CD4-positive, alpha-beta T cell treated with Interleukin-10 for 1 hour (primary cell): Measurements from ENCODE around the gene RASSF10.

Experiments used
- DNase-seq: peaks from one replicate; pipeline ENCODE4 v3.0.0-alpha.2; 2020

Gene RASSF10

DNA sequence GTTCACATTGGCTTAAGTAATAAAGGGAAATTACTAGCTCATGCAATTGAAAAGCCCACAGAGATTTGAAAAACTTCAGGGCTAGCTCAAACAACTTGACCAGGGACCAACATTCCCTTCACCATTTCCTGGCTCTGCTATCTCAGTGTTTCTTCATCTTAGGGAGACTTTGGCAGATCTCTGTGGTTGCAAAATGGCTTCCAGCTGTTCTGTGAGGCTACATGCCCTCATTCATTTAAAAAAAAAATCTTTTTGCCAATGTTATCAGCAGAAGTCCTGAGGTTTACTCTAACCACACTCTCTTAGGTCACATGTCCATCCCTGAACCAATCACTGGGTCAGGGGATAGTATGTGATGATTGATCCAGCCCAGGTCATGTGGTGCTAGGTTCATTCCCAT is 13.9 kb upstream of the RASSF10 start:
- no peak for DNase-seq

DNA sequence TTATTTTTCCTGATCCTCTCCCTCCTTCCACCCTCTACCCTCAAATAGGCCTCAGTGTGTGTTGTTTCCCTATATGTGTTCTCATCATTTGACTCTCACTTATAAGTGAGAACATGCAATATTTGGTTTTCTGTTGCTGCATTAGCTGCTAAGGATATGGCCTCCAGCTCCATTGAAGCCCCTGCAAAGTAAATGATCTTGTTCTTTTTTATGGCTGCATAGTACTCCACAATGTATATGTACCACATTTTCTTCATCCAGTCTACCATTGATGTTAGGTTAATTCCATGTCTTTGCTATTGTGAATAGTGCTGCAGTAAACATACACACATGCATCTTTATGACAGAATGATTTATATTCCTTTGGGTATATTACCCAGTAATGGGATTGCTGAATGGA is 13.3 kb upstream of the RASSF10 start:
- no peak for DNase-seq

- DNase-seq = no peak
Measured at GRCh38 chr11:12997168-12997567, 11.9 kb upstream of the RASSF10 start.

DNA sequence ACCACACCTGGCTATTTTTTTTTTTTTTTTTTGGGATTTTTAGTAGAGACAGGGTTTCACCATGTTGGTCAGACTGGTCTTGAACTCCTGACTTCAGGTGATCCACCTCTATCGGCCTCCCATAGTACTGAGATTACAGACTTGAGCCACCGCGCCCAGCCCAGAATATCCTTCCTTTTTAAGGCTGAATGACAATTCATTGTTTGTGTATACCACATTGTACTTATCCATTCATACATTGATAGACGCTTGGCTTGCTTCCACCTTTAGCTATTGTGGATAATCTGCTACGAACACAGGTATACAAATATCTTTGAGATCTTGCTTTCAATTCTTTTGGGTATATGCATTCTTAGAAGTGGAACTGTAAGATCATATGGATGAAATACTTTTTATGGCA is 10.8 kb upstream of the RASSF10 start:
- no peak for DNase-seq

DNA sequence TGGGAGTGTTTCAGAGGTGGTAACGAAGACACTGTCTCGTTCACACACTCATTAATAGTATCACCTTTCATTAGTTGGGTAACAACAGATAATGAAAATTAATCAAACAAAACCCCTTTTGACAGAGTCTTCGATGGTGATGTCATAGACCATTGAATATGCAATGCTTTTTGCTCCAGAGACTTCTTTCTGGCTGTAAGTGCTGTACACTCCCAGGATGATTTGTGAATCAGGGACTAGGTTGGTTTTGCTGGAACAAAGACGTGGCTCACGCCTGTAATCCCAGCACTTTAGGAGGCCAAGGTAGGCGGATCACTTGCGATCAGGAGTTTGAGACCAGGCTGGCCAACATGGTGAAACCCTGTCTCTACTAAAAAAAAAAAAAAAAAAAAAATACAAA is 9.5 kb upstream of the RASSF10 start:
- DNase-seq = no peak

DNA sequence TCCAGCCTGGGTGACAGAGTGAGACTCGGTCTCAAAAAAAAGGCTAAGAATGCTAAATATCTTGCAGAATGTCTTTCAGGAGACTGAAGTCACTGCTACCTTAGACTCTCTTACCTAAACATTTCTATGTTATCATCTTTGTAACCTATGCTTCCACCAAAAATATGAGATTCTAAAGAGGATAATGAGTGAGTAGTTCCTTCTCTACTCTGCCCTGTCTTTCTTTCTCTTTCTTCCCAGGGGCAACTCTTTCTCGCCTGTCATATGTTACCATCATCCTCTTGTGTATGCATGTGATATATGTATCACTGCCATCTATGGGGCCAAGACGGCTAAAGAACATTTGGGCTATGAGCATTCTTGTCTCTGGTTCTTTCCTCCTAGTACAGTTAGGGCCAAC is 9.0 kb upstream of the RASSF10 start:
- no peak for DNase-seq

DNA sequence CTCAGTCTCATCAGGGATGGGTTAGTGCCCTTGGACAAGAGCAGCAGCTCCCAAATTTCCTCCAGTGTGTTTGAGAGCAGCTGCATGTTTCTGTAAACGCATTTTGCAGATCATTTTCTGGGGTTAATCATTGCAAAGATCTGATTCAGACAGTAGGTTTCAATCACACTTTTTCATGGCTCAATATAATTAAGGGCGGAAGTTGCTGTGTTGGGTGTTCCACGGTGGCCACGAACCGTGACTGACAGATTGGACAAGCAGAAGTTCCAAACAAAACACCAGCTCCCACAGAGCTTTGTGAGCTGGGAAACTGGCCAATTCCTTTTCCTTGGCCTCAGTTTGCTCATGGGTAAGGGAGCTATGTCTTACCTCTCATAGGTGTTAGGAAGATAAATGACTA is 8.4 kb upstream of the RASSF10 start:
- DNase-seq = no peak

- DNase-seq = no peak
Measured at GRCh38 chr11:13003736-13004493, 5.2 kb upstream of the RASSF10 start.

GRCh38 chr11:13007182-13008060 is 1.7 kb upstream of the RASSF10 start:
- no peak for DNase-seq

- DNase-seq = no peak
Measured at GRCh38 chr11:13008061-13008435, 1.1 kb upstream of the RASSF10 start.

- no peak for DNase-seq
Measured at GRCh38 chr11:13009476-13009920, 382 bp downstream of the RASSF10 start.

DNA sequence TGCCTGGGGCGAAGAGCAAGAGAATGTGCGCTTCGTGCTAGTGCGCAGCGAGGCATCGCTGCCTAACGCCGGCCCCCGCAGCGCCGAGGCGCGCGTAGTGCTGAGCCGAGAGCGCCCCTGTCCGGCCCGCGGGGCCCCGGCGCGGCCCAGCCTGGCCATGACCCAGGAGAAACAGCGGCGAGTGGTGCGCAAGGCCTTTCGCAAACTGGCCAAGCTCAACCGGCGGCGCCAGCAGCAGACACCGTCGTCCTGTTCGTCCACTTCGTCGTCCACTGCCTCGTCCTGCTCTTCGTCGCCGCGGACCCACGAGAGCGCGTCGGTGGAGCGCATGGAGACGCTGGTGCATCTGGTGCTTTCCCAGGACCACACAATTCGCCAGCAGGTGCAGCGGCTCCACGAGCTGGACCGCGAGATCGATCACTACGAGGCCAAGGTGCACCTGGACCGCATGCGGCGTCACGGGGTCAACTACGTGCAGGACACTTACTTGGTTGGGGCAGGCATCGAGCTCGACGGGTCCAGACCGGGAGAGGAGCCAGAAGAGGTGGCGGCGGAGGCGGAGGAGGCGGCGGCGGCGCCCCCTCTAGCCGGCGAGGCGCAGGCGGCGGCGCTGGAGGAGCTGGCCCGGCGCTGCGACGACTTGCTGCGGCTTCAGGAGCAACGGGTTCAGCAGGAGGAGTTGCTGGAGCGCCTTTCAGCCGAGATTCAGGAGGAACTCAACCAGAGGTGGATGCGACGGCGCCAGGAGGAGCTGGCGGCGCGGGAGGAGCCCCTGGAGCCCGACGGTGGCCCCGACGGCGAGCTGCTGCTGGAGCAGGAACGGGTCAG is 1.0 kb downstream of the RASSF10 start:
- DNase-seq = no peak

- no peak for DNase-seq
Measured at GRCh38 chr11:13010749-13011465, 1.8 kb downstream of the RASSF10 start.

DNA sequence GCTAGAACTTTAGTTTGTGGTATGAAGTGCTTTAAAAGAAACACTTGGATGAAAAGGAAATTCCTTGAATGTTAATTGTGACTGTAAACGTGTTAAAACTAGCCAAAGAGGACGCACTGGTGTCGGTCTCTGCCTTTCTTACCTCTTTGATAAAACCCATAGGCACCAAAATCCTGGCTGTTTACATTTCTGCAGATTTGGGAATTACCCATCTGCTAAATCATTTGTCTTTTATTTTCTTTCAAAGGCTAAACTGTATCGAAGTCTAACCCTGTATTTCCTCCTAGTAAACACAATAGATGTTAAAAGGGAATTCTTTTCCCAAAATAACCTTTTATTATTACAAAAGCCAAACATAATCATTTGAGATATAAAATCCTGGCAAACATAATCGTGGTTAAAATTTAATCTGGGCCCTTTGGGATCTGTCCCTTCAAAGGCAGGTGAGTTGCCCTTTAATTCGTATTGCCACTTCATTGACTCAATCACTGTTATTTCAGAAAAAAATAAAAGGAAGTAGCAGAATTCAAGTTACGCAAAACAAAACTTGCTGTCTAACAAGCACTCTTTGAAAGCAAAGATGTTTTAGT is 2.4 kb downstream of the RASSF10 start:
- no peak for DNase-seq

DNA sequence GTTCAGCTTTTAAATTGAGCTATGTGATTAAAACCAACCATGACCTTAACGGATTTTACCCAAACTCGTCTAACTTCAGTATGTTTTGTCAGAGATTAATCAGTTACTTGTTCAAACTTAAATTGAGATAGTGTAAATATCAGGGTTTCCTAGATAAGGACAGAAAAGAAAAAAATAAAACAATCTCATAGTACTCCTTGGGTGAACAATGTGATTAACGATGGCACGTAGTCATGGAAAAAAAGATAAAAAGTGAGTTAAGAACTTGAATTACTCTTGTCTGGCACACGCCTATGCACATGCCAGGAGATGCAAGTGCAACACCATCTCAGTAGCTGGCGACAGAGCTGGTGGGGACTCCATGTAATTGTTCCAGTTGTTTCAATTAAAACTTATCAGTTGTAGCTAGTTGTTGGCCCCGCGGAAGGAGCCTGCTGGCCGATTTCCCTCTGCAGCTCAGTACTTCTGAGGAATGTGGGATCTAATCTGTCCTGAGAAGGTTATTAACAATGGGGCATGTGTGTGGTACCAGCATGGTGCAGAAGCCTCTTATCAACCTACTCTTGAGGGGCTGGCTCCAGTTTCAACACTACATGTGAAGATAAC is 3.0 kb downstream of the RASSF10 start:
- no peak for DNase-seq

DNA sequence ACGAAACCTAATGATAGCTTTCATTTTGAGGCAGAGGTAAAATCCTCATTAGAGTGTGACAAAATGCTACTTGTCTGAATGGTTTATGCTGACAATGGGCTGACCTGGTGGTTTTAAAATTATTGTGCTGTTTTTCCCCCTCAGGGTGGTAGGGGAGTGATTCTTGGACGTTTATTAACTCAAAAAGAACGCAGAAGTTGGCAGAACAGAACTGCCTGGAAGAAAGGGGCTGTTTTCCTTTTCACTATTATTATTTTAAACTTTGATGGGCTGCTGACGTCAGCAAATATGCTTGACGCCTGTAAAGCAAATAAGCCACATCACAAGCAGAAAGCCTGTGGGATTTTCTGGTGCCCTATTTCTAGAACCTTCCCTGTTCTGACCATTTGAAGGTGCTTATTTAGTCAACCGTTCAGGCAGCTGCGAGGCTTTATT is 4.0 kb downstream of the RASSF10 start:
- no peak for DNase-seq

- DNase-seq = no peak
Measured at GRCh38 chr11:13015753-13016152, 6.6 kb downstream of the RASSF10 start.

GRCh38 chr11:13016415-13016814 is 7.3 kb downstream of the RASSF10 start:
- no peak for DNase-seq

GRCh38 chr11:13019313-13019712 is 10.2 kb downstream of the RASSF10 start:
- DNase-seq = no peak

DNA sequence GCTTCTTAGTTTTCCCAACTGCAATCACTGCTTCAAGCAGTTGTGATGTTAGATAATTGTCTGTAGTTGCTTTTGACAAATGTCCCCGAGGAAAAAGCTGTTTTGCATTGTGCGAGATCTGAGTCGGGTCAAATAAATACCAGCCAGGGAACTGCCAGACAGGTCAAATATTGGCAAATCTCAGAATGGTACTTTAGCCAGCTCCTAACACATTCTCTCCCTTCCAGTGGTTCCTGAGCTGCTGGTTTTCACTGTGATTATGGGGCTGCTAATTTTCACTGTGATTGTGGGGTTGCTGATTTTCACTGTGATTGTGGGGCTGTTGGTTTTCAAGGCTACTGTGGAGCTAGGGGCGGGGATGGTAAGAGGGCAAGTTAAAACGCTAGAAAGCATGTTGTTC is 14.3 kb downstream of the RASSF10 start:
- DNase-seq = no peak

- no peak for DNase-seq
Measured at GRCh38 chr11:13026722-13027121, 17.6 kb downstream of the RASSF10 start.

DNA sequence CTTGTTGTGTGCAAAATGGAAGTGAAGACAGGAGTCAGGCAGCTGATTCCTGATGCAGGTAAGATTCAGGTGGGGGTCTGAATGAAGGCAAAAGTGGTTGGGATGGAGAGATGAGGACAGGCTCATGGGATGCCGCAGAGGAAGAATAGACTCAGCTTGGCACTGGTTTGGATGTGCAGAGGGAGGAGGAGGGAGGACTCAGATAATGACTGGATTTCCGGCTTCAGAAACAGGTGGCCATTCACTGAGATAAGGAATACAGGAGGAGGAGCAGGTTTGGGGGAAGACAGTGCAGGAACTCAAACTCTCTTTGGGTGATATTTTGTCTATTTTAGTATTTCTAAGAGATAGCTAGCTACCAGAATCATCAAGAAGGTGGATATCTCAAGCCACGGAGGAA is 19.2 kb downstream of the RASSF10 start:
- no peak for DNase-seq
